IPS-20b (cell line): ENCODE measurements around the gene COX4I1.
"Not testable (repeated sequence)": the region's sequence is repeated elsewhere in the genome, so short reads cannot be mapped to it uniquely, and the experiment has no call there.

ENCODE experiments used
- H3K27ac ChIP-seq: one replicate; pipeline ENCODE4 v1.5.1; 2013; ENCODE audit warnings: low read length
- H3K27me3 ChIP-seq: 2 replicates; pipeline ENCODE4 v1.6.1; 2013; ENCODE audit warnings: mild to moderate bottlenecking, low read length, inconsistent platforms; ENCODE audit not compliant: insufficient read depth
- H3K36me3 ChIP-seq: 2 replicates; pipeline ENCODE4 v1.6.1; 2013; ENCODE audit warnings: low read depth, mild to moderate bottlenecking, inconsistent platforms, low read length, moderate library complexity; ENCODE audit not compliant: insufficient read depth
- H3K4me1 ChIP-seq: 2 replicates; pipeline ENCODE4 v1.6.1; 2013; ENCODE audit warnings: mild to moderate bottlenecking, control low read depth, inconsistent platforms, low read length, moderate library complexity; ENCODE audit not compliant: insufficient read depth
- H3K4me3 ChIP-seq: 2 replicates; pipeline ENCODE4 v1.5.1; 2013; ENCODE audit warnings: mild to moderate bottlenecking, low read length, inconsistent platforms
- H3K9ac ChIP-seq: 2 replicates; pipeline ENCODE4 v1.6.1; 2013; ENCODE audit warnings: low read depth, mild to moderate bottlenecking, inconsistent platforms, low read length, moderate library complexity
- H3K9me3 ChIP-seq: 2 replicates; pipeline ENCODE4 v1.6.1; 2013; ENCODE audit warnings: mild to moderate bottlenecking, low read depth, low read length, inconsistent platforms; ENCODE audit not compliant: insufficient read depth

The COX4I1 gene

DNA sequence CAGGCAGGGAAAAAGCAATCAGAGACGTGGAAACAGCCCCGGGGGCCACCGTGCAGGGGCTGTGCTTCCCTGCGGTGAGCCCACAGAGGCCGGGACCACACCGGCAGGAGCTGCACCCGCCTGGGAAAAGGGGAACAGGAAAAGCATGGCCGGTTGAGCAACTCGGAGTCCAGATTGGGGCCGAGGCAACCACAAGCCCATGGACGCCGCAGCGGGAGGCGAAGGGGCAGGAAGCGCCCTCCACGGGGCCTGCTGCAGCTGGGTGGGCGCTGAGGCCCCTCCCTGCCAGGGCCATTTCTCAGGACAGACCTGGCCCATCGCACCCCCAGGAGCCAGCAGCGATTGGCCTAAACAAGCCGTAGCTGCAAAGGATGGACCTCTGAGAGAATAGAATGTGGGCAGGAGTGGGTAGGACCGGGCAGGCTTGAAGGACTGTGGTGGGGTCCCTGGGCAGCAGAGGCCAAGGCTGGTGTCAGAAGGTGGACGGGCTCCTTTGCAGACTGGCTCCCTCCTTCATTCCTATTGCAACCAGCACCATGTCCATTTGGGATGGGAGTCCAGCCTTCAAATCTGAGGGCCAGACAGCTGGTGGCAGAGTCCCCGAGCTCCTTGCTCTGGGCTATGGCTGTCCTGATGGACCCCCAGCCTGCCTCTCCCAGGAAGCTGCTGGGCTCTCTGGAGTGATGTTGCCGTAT lies 30.4 kb downstream of the COX4I1 start:
- Histone ChIP-seq H3K4me1 (no peaks in the 10 kb centered on the region), H3K27me3 (no peaks in the 10 kb centered on the region), H3K9ac (no peak overlapping the region), H3K9me3 (no peaks in the 10 kb centered on the region), H3K4me3 (no peak overlapping the region), H3K27ac (no peak overlapping the region), H3K36me3 (no peaks in the 10 kb centered on the region)

DNA sequence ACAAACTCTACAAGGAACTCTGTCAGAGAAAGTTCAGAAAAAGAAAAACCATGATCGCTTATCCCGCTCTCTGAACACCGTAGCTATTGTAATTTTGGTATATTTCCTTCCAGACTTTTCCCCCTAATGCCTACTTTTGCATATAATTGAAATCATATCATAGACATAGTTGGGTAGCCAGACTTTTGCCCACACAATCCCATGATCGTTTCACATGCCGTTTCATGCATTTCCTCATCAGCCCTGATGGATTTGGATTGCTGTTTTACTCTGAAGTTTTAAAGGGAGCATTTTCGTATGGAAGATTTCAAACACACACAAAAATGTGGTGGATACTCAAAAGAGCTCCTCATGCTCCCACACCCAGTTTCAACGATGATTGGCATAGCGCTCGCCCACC lies 31.3 kb downstream of the COX4I1 start:
- no peaks in the 10 kb centered on the region for H3K27me3 ChIP-seq
- no peaks in the 10 kb centered on the region for H3K9me3 ChIP-seq
- no peak overlapping the region for H3K4me3 ChIP-seq
- H3K9ac ChIP-seq = no peak overlapping the region
- no peaks in the 10 kb centered on the region for H3K36me3 ChIP-seq
- no peaks in the 10 kb centered on the region for H3K4me1 ChIP-seq
- no peak overlapping the region for H3K27ac ChIP-seq

DNA sequence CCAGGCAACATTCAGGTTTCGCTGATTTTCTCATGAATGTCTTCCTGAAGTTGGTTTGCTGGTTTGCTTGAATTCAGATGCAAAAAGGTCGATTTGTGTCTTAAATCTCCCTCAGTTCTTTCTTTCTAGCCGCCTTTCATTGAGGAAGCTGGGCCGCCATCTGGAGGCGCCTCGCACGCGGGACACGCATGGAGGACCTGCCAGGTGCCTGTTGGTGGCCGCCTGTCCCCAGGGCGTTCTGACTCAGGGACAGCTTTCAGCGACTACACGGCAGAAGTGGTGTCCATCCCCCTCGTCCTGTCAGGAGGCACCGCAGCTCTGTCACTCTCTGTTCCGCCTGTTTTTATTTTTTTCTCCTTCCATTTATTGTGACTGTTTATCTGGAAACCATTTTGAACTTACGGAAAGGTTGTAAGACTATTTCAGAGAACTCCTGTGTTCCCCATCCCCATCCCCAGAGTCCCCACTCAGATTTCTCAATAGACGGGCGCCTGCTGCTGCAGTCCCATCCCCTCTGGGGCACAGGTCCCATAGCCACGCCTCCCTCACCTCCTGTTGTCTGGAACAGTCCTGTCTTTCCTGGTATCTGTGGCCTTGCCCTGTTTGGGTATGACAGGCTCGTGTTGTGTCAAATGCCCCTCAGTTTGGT lies 33.2 kb downstream of the COX4I1 start:
- Histone ChIP-seq H3K9me3 (no peaks in the 10 kb centered on the region), H3K4me1 (no peaks in the 10 kb centered on the region), H3K27me3 (no peaks in the 10 kb centered on the region; the same call in 1 of the 2 replicates), H3K9ac (no peak overlapping the region), H3K36me3 (no peaks in the 10 kb centered on the region), H3K4me3 (no peak overlapping the region), H3K27ac (no peak overlapping the region)

- Histone ChIP-seq H3K27me3 (no peaks in the 10 kb centered on the region; the same call in 1 of the 2 replicates), H3K9ac (no peak overlapping the region), H3K4me1 (no peaks in the 10 kb centered on the region), H3K9me3 (no peaks in the 10 kb centered on the region), H3K36me3 (no peaks in the 10 kb centered on the region), H3K27ac (no peak overlapping the region), H3K4me3 (no peak overlapping the region)
Measured at GRCh38 chr16:85833219-85833920, 33.9 kb downstream of the COX4I1 start.

- Histone ChIP-seq H3K9ac (no peak overlapping the region), H3K4me3 (no peak overlapping the region), H3K27ac (no peak overlapping the region), H3K36me3 (no peaks in the 10 kb centered on the region), H3K9me3 (no peaks in the 10 kb centered on the region), H3K27me3 (no peaks in the 10 kb centered on the region; the same call in 1 of the 2 replicates), H3K4me1 (no peaks in the 10 kb centered on the region)
Measured at GRCh38 chr16:85834741-85835140, 35.2 kb downstream of the COX4I1 start.

DNA sequence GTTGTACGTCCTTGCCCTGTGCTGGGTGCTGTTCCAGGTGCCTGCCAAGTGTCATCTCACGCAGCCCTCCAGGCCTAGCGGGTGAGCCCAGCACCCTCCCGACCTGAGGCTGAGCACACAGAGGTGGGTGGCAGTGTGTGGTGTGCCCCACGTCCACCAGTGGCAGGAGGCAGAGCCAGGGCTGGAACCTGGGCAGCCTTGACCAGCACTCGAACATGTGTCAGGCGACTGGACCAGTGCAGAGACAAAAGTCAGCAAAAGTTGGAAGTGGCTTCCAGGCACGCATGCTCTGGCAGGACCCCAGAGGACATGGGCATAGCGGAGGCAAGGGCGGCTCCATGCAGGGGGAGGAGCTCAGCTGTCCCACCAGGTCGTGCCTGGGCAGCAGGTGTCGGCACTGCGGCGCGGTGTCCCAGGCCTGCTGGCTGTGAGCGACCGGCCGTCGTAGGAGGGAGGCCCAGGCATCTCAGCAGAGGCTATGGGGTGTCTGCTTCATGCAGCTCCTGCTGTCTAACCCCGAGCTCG lies 35.8 kb downstream of the COX4I1 start:
- no peak overlapping the region for H3K4me3 ChIP-seq
- H3K4me1 ChIP-seq = no peaks in the 10 kb centered on the region
- no peaks in the 10 kb centered on the region for H3K9me3 ChIP-seq
- H3K9ac ChIP-seq = no peak overlapping the region
- no peak overlapping the region for H3K27ac ChIP-seq
- H3K27me3 ChIP-seq = no peaks in the 10 kb centered on the region; the same call in 1 of the 2 replicates
- H3K36me3 ChIP-seq = no peaks in the 10 kb centered on the region

DNA sequence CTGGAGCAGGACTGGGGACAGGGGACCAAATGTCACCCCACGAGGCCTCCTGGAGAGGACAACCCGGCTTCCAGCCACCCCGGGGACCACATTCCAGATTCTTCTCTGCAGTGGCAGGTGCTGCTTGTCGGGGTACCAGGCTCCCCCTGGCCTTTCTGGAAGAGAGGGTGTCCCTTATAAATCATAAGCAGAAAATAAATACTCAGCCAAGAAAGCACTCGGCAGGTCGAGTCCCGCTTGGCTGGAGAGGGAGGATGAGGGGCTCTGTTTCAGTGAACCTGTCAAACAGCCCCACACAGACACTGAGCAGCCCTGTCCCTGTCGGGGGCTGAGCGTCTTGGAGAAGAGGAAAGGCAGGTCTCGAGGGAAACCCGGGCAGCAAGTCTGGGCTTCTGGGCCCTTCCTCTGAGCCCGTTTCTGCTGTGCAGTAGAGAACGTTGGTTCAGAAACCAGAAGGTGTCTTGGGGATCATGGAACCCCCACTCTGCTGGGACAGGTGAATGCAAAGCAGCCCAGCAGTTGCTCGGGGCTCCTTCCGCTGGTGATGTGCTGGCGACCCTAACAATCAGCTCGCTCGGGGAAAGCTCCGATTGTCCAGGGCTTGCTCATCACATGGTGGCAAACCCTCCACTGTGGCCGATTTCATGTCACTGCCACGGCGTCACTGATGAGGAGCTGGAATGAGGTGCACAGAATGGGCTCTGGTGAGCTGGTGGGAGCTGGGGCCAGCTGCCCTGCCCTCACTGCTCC lies 36.6 kb downstream of the COX4I1 start:
- Histone ChIP-seq H3K9me3 (no peaks in the 10 kb centered on the region), H3K4me3 (no peak overlapping the region), H3K4me1 (no peaks in the 10 kb centered on the region), H3K9ac (no peak overlapping the region), H3K27ac (no peak overlapping the region), H3K36me3 (no peaks in the 10 kb centered on the region), H3K27me3 (no peaks in the 10 kb centered on the region; the same call in 1 of the 2 replicates)

GRCh38 chr16:85836706-85837582 lies 37.4 kb downstream of the COX4I1 start:
- Histone ChIP-seq H3K9ac (no peak overlapping the region), H3K27me3 (no peaks in the 10 kb centered on the region; the same call in 1 of the 2 replicates), H3K4me3 (no peak overlapping the region), H3K36me3 (no peaks in the 10 kb centered on the region), H3K9me3 (no peaks in the 10 kb centered on the region), H3K4me1 (no peaks in the 10 kb centered on the region), H3K27ac (no peak overlapping the region)

- not testable (repeated sequence) for H3K9me3 ChIP-seq, H3K4me1 ChIP-seq, H3K4me3 ChIP-seq, H3K36me3 ChIP-seq, H3K27me3 ChIP-seq, H3K9ac ChIP-seq, H3K27ac ChIP-seq
Measured at GRCh38 chr16:85837654-85838053, 38.2 kb downstream of the COX4I1 start.

DNA sequence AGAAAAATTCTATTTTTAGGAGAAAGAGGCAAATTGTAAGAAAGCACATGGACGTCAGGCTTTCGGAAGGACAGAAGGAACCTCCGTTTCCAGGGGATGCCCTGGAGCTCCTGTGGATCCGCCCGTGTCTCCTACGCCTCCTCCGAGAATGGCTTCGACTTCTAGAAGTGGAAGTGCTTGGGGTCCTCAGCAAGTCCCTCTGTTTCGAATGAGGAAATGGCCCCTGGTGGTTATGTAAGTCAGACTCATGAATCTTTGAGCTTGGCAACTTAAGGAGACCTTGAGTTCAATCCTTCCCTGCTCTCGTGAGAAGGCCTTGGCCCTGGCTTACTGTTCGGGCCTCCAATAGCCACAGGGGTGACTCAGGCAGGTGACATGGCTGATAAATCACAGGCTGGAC lies 38.9 kb downstream of the COX4I1 start:
- Histone ChIP-seq H3K4me3 (no peak overlapping the region), H3K9me3 (no peaks in the 10 kb centered on the region), H3K9ac (no peak overlapping the region), H3K27me3 (no peaks in the 10 kb centered on the region; the same call in 1 of the 2 replicates), H3K27ac (no peak overlapping the region), H3K36me3 (no peaks in the 10 kb centered on the region), H3K4me1 (no peaks in the 10 kb centered on the region)
